Measurements from ENCODE around the gene CD300LB.

CD300LB gene

GRCh38 chr17:74542727-74543383 is 11.6 kb upstream of the CD300LB start:
- H3K4me1 Mint-ChIP-seq (ENCODE audit: low read depth): peaks cover 7% of the 10 kb centered on the region
- peaks cover 3% of the 10 kb centered on the region for H3K27me3 Mint-ChIP-seq

GRCh38 chr17:74542166-74542565 is 10.9 kb upstream of the CD300LB start:
- peaks cover under 1% of the 10 kb centered on the region for H3K4me1 Mint-ChIP-seq (ENCODE audit: low read depth)
- H3K4me3 Mint-ChIP-seq: no peak overlapping the region
- peaks cover 3% of the 10 kb centered on the region for H3K27me3 Mint-ChIP-seq
- H3K36me3 Mint-ChIP-seq (ENCODE audit: low read depth): no peaks in the 10 kb centered on the region
- no peak overlapping the region for H3K27ac Mint-ChIP-seq
- H3K9me3 Mint-ChIP-seq: no peaks in the 10 kb centered on the region

More at GRCh38 chr17:74542727-74543383, 11.6 kb upstream of the CD300LB start:
- Mint-ChIP-seq H3K36me3 (ENCODE audit: low read depth) (no peaks in the 10 kb centered on the region), H3K4me3 (no peak overlapping the region), H3K27ac (no peak overlapping the region), H3K9me3 (no peaks in the 10 kb centered on the region)

GRCh38 chr17:74541176-74542111 is 10.2 kb upstream of the CD300LB start:
- Mint-ChIP-seq H3K27me3 (peaks cover 3% of the 10 kb centered on the region), H3K9me3 (no peaks in the 10 kb centered on the region), H3K27ac (no peak overlapping the region), H3K4me3 (no peak overlapping the region), H3K4me1 (ENCODE audit: low read depth) (no peaks in the 10 kb centered on the region), H3K36me3 (ENCODE audit: low read depth) (no peaks in the 10 kb centered on the region)

- Mint-ChIP-seq H3K36me3 (ENCODE audit: low read depth) (no peaks in the 10 kb centered on the region), H3K9me3 (no peaks in the 10 kb centered on the region), H3K27me3 (peaks cover 9% of the 10 kb centered on the region), H3K27ac (no peak overlapping the region), H3K4me1 (ENCODE audit: low read depth) (no peaks in the 10 kb centered on the region), H3K4me3 (no peak overlapping the region)
Measured at GRCh38 chr17:74539281-74539820, 8.1 kb upstream of the CD300LB start.

DNA sequence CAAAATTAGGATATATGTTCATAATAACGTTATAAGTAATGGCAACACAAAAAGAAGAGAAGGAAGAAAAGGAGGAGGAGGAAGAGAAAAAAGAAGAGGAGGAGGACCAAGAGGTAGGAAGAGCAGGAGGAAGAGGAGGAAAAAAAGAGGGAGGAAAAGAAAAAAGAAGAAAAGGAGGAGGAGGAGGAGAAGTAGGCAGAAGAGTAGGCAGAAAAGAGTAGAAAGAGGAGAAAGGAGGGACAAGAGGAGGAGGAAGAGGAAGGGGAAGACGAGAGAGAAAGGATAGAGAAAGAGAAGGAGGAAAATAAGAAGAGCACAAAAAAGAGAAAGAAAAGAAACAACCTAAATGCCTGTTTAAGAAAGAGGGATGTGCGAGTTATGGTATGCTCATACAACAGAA is 5.6 kb upstream of the CD300LB start:
- Mint-ChIP-seq H3K27ac (no peak overlapping the region), H3K9me3 (no peaks in the 10 kb centered on the region)

DNA sequence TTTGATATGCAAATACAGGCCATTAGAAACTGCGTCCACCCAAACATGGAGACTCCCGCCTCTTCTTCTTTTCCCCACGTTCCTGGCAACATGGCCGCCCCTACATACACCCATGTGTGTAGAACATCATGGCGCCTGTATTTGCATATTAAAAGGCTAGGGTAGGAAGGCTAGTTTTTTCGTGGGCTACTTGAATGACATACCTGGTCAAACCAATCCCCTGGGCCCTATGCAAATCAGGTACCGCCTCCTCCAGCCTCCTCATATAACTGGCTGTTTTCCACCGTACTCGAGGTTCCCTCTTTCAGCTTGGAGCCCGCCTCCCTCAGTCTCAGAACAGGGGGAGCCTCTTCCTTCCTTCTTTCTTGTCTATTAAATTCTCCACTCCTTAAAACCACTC is 840 bp upstream of the CD300LB start:
- no peak overlapping the region for H3K4me3 Mint-ChIP-seq
- H3K4me1 Mint-ChIP-seq (ENCODE audit: low read depth): peaks cover 18% of the 10 kb centered on the region
- no peaks in the 10 kb centered on the region for H3K9me3 Mint-ChIP-seq
- H3K27me3 Mint-ChIP-seq: peaks cover 27% of the 10 kb centered on the region
- H3K36me3 Mint-ChIP-seq (ENCODE audit: low read depth): no peaks in the 10 kb centered on the region
- H3K27ac Mint-ChIP-seq: no peak overlapping the region

More for the DNA sequence above, 5.6 kb upstream of the CD300LB start:
- H3K4me1 Mint-ChIP-seq (ENCODE audit: low read depth): peaks cover 11% of the 10 kb centered on the region
- H3K27me3 Mint-ChIP-seq: peaks cover 26% of the 10 kb centered on the region
- no peak overlapping the region for H3K4me3 Mint-ChIP-seq
- no peaks in the 10 kb centered on the region for H3K36me3 Mint-ChIP-seq (ENCODE audit: low read depth)

DNA sequence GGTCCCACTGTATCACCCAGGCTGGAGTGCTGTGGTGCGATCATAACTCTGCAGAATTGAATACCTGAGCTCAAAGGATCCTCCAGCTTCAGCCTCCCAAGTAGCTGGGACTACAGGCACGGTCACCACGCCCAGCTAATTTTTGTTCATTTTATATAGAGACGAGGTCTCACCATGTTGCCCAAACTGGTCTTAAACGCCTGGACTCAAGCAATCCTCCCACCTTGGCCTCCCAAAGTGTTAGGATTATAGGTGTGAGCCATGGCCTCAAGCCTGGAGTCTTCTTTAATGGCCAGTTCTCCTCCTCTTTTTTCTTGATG is 484 bp downstream of the CD300LB start:
- Mint-ChIP-seq H3K4me1 (ENCODE audit: low read depth) (peaks cover 18% of the 10 kb centered on the region), H3K36me3 (ENCODE audit: low read depth) (no peaks in the 10 kb centered on the region), H3K27me3 (peaks cover 25% of the 10 kb centered on the region), H3K27ac (no peak overlapping the region), H3K4me3 (no peak overlapping the region), H3K9me3 (no peaks in the 10 kb centered on the region)

GRCh38 chr17:74529243-74529642 is 2.0 kb downstream of the CD300LB start:
- Mint-ChIP-seq H3K36me3 (ENCODE audit: low read depth) (no peaks in the 10 kb centered on the region), H3K27me3 (peaks cover 26% of the 10 kb centered on the region), H3K27ac (no peak overlapping the region), H3K4me3 (no peak overlapping the region), H3K4me1 (ENCODE audit: low read depth) (peaks cover 18% of the 10 kb centered on the region), H3K9me3 (no peaks in the 10 kb centered on the region)

DNA sequence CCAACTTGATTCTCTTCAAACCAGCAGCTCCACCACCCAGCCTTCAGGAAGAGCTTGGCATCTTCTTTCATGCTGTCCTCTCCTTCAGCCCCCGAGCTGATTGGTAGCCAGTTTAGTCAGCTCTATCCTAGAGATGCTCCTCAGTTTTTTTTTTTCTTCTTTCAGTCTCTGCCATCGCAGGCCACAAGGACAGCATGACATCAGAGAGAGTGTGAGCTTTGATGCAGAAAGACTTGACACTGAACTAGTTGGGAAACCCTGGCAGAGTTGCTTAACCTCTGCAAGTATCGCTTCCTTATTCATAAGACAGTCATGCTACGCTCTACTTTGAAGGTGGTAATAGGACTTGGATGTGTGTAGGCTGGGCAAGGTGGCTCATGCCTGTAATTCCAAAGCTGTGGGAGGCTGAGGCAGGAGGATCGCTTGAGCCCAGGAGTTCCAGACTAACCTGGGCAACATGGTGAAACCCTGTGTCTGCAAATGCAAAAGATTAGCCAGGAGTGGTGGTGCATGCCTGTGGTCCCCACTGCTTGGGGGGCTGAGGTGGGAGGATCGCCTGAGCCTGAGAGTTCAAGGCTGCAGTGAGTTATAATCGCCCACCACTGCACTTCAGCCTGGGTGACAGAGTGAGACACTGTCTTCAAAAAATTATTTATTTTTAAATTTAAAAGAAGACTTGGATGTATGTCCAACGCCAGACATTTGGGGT is 2.6 kb downstream of the CD300LB start:
- no peaks in the 10 kb centered on the region for H3K36me3 Mint-ChIP-seq (ENCODE audit: low read depth)
- H3K27me3 Mint-ChIP-seq: peaks cover 28% of the 10 kb centered on the region
- no peak overlapping the region for H3K4me3 Mint-ChIP-seq
- no peaks in the 10 kb centered on the region for H3K9me3 Mint-ChIP-seq
- H3K27ac Mint-ChIP-seq: no peak overlapping the region
- peaks cover 18% of the 10 kb centered on the region for H3K4me1 Mint-ChIP-seq (ENCODE audit: low read depth)

GRCh38 chr17:74527756-74528155 is 3.5 kb downstream of the CD300LB start:
- no peak overlapping the region for H3K27ac Mint-ChIP-seq
- H3K9me3 Mint-ChIP-seq: no peaks in the 10 kb centered on the region
- H3K36me3 Mint-ChIP-seq (ENCODE audit: low read depth): no peaks in the 10 kb centered on the region
- H3K4me1 Mint-ChIP-seq (ENCODE audit: low read depth): peaks cover 14% of the 10 kb centered on the region
- no peak overlapping the region for H3K4me3 Mint-ChIP-seq
- H3K27me3 Mint-ChIP-seq: peaks cover 21% of the 10 kb centered on the region

DNA sequence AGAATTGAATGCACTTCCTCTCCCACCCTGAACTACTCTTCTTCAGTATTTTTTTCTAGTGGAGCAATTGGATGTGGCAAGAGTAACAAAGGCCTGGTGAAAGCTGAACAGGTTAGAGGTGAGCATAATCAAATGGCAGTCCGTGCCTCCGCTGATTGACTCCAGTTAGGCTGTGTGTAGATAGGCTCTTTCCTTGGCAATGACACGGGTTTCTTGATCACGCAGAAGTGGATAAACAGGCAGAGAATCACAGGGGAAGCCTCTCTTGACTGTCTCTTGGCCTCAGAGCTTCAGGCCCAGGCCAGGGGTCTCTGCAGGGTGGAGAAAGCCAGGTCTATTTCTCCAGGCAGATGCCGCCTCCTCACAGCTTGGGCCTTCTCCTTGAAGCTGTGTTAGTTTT is 4.2 kb downstream of the CD300LB start:
- H3K4me3 Mint-ChIP-seq: no peak overlapping the region
- H3K36me3 Mint-ChIP-seq (ENCODE audit: low read depth): no peaks in the 10 kb centered on the region
- no peaks in the 10 kb centered on the region for H3K9me3 Mint-ChIP-seq
- no peak overlapping the region for H3K27ac Mint-ChIP-seq
- peaks cover 9% of the 10 kb centered on the region for H3K4me1 Mint-ChIP-seq (ENCODE audit: low read depth)
- peaks cover 17% of the 10 kb centered on the region for H3K27me3 Mint-ChIP-seq

DNA sequence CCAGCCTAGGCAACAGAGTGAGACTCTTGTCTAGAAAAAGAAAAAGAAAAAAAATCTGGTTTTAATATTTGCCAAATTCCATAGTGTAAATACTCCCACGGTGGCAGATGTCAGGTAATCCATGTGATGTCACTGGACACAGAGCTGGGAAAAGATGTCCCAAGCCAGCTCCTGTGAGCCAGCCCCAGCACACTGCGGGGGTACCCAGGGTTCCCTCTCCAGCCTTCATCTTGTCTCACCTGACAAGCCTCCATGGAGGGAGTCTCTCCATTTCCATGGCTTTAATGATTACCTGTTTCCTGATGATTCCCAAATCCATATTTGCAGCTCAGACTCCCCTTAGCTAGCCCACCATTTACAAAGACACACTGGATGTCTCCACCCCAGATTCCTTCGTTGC is 4.6 kb downstream of the CD300LB start:
- peaks cover 16% of the 10 kb centered on the region for H3K27me3 Mint-ChIP-seq
- no peaks in the 10 kb centered on the region for H3K36me3 Mint-ChIP-seq (ENCODE audit: low read depth)
- H3K4me3 Mint-ChIP-seq: no peak overlapping the region
- no peaks in the 10 kb centered on the region for H3K9me3 Mint-ChIP-seq
- no peak overlapping the region for H3K27ac Mint-ChIP-seq
- H3K4me1 Mint-ChIP-seq (ENCODE audit: low read depth): peaks cover 12% of the 10 kb centered on the region

- Mint-ChIP-seq H3K27me3 (peaks cover 18% of the 10 kb centered on the region), H3K27ac (no peak overlapping the region), H3K4me3 (no peak overlapping the region), H3K36me3 (ENCODE audit: low read depth) (no peaks in the 10 kb centered on the region), H3K9me3 (peaks cover 2% of the 10 kb centered on the region), H3K4me1 (ENCODE audit: low read depth) (peaks cover 20% of the 10 kb centered on the region)
Measured at GRCh38 chr17:74525781-74526288, 5.4 kb downstream of the CD300LB start.

GRCh38 chr17:74525465-74525725 is 5.9 kb downstream of the CD300LB start:
- no peaks in the 10 kb centered on the region for H3K36me3 Mint-ChIP-seq (ENCODE audit: low read depth)
- no peak overlapping the region for H3K27ac Mint-ChIP-seq
- H3K4me1 Mint-ChIP-seq (ENCODE audit: low read depth): peaks cover 25% of the 10 kb centered on the region
- H3K27me3 Mint-ChIP-seq: peaks cover 19% of the 10 kb centered on the region
- H3K9me3 Mint-ChIP-seq: peaks cover 3% of the 10 kb centered on the region
- H3K4me3 Mint-ChIP-seq: no peak overlapping the region
